DOHH2 (cell line): Measurements from ENCODE around the gene PITPNC1.
"Not testable (repeated sequence)": the region's sequence is repeated elsewhere in the genome, so short reads cannot be mapped to it uniquely, and the experiment has no call there.

Experiments
- H3F3A ChIP-seq: fragments of 200-600 bp; sonication (generic), shearing (Covaris generic); 2 replicates; pipeline ENCODE4 v1.6.0; 2016; ENCODE audit warnings: antibody characterized with exemption, mild to moderate bottlenecking; ENCODE audit not compliant: control insufficient read depth, insufficient read depth
- H3K27ac ChIP-seq: fragments of 200-600 bp; sonication (generic); 2 replicates; pipeline ENCODE4 v1.5.1; 2014; ENCODE audit warnings: low read depth, mild to moderate bottlenecking, low read length, moderate library complexity
- H3K27me3 ChIP-seq: fragments of 200-600 bp; sonication (generic); 2 replicates; pipeline ENCODE4 v1.6.1; 2014; ENCODE audit warnings: mild to moderate bottlenecking, low read length, mixed read lengths; ENCODE audit not compliant: control insufficient read depth
- H3K36me3 ChIP-seq: fragments of 200-600 bp; sonication (generic); 2 replicates; pipeline ENCODE4 v1.6.1; 2014; ENCODE audit warnings: mild to moderate bottlenecking, low read length, moderate library complexity, mixed read lengths; ENCODE audit not compliant: control insufficient read depth
- H3K4me1 ChIP-seq: fragments of 200-600 bp; sonication (generic); 2 replicates; pipeline ENCODE4 v1.6.1; 2014; ENCODE audit warnings: mild to moderate bottlenecking, low read length, mixed read lengths; ENCODE audit not compliant: control insufficient read depth
- H3K4me2 ChIP-seq: fragments of 200-600 bp; sonication (generic); 2 replicates; pipeline ENCODE4 v1.6.0; 2014; ENCODE audit warnings: mild to moderate bottlenecking, low read length, moderate library complexity
- H3K4me3 ChIP-seq: fragments of 200-600 bp; sonication (generic); 2 replicates; pipeline ENCODE4 v1.5.1; 2014; ENCODE audit warnings: mild to moderate bottlenecking, low read length, mixed read lengths
- H3K79me2 ChIP-seq: fragments of 200-600 bp; sonication (generic); 2 replicates; pipeline ENCODE4 v1.6.1; 2014; ENCODE audit warnings: mild to moderate bottlenecking, low read length, mixed read lengths; ENCODE audit not compliant: control insufficient read depth
- H3K9me2 ChIP-seq: fragments of 200-600 bp; sonication (generic); replicated peaks from 2 replicates; pipeline ENCODE4 v1.6.1; 2014; ENCODE audit warnings: mild to moderate bottlenecking, low read length, mixed read lengths; ENCODE audit not compliant: control insufficient read depth
- H3K9me3 ChIP-seq: fragments of 200-600 bp; sonication (generic); 2 replicates; pipeline ENCODE4 v1.6.1; 2014; ENCODE audit warnings: antibody characterized with exemption, low read length, mixed read lengths; ENCODE audit not compliant: control insufficient read depth, insufficient read depth
- H4K20me1 ChIP-seq: fragments of 200-600 bp; sonication (generic); 2 replicates; pipeline ENCODE4 v1.6.0; 2014; ENCODE audit warnings: low read depth, mild to moderate bottlenecking, antibody characterized with exemption, low read length, moderate library complexity; ENCODE audit not compliant: control insufficient read depth, insufficient read depth
- CTCF ChIP-seq: fragments of 200-600 bp; sonication (generic); IDR thresholded peaks from one replicate; pipeline ENCODE4 v1.5.1; 2014; ENCODE audit warnings: antibody characterized with exemption, mild to moderate bottlenecking, low read depth, low read length; ENCODE audit not compliant: poor library complexity, severe bottlenecking
- EZH2phosphoT487 ChIP-seq: fragments of 200-600 bp; sonication (generic); IDR thresholded peaks from 2 replicates; pipeline ENCODE4 v1.6.1; 2017; ENCODE audit warnings: borderline replicate concordance, mild to moderate bottlenecking, antibody characterized with exemption, low read length, moderate library complexity, mixed read lengths

PITPNC1 gene

GRCh38 chr17:67514998-67515397 lies 137.9 kb downstream of the PITPNC1 start:
- no peak for TF ChIP-seq EZH2phosphoT487
- TF ChIP-seq CTCF = no peak
- Histone ChIP-seq H3K4me2 (peak overlapping the region; percentile 41), H4K20me1 (0 out of 2 replicates have a peak, but pooled peaks cover 3% of the 10 kb centered on the region), H3K9me2 (no peaks in the 10 kb centered on the region), H3K27ac (no peak overlapping the region), H3K9me3 (peaks cover 4% of the 10 kb centered on the region; the same call in 1 of the 2 replicates), H3K4me1 (peaks cover 21% of the 10 kb centered on the region), H3K4me3 (peak overlapping the region; percentile 1; the same call in 1 of the 2 replicates), H3K79me2 (no peaks in the 10 kb centered on the region), H3F3A (no peaks in the 10 kb centered on the region), H3K27me3 (no peaks in the 10 kb centered on the region), H3K36me3 (no peaks in the 10 kb centered on the region)

GRCh38 chr17:67515490-67516083 lies 138.5 kb downstream of the PITPNC1 start:
- no peaks in the 10 kb centered on the region for H3K79me2 ChIP-seq
- no peak overlapping the region for H3K4me3 ChIP-seq

GRCh38 chr17:67516571-67516970 lies 139.5 kb downstream of the PITPNC1 start:
- H3K4me3 ChIP-seq, H3K79me2 ChIP-seq: not testable (repeated sequence)

More at GRCh38 chr17:67515490-67516083, 138.5 kb downstream of the PITPNC1 start:
- H4K20me1 ChIP-seq = 0 out of 2 replicates have a peak, but pooled peaks cover 3% of the 10 kb centered on the region
- H3K27ac ChIP-seq = no peak overlapping the region
- no peaks in the 10 kb centered on the region for H3K36me3 ChIP-seq
- no peaks in the 10 kb centered on the region for H3K27me3 ChIP-seq
- TF ChIP-seq EZH2phosphoT487 (no peak), CTCF (no peak)
- no peaks in the 10 kb centered on the region for H3K9me2 ChIP-seq
- H3K4me1 ChIP-seq = peaks cover 24% of the 10 kb centered on the region
- no peaks in the 10 kb centered on the region for H3F3A ChIP-seq
- peak overlapping the region; percentile 41; the same call in 1 of the 2 replicates for H3K4me2 ChIP-seq
- peaks cover 4% of the 10 kb centered on the region; the same call in 1 of the 2 replicates for H3K9me3 ChIP-seq

GRCh38 chr17:67517325-67517724 lies 140.2 kb downstream of the PITPNC1 start:
- TF ChIP-seq CTCF = no peak
- no peak for TF ChIP-seq EZH2phosphoT487

More at GRCh38 chr17:67516571-67516970, 139.5 kb downstream of the PITPNC1 start:
- not testable (repeated sequence) for H3F3A ChIP-seq, H3K9me3 ChIP-seq, H3K9me2 ChIP-seq, H3K36me3 ChIP-seq, H3K27ac ChIP-seq, H3K4me2 ChIP-seq, H4K20me1 ChIP-seq, H3K27me3 ChIP-seq
- H3K4me1 ChIP-seq = peaks cover 25% of the 10 kb centered on the region

More at GRCh38 chr17:67517325-67517724, 140.2 kb downstream of the PITPNC1 start:
- Histone ChIP-seq H3K79me2 (no peaks in the 10 kb centered on the region), H3K4me1 (peaks cover 25% of the 10 kb centered on the region), H4K20me1 (0 out of 2 replicates have a peak, but pooled peaks cover 3% of the 10 kb centered on the region), H3K27ac (no peak overlapping the region), H3K36me3 (no peaks in the 10 kb centered on the region), H3K27me3 (no peaks in the 10 kb centered on the region), H3F3A (no peaks in the 10 kb centered on the region), H3K9me2 (no peaks in the 10 kb centered on the region), H3K4me2 (no peak overlapping the region), H3K9me3 (peaks cover 4% of the 10 kb centered on the region; the same call in 1 of the 2 replicates), H3K4me3 (no peak overlapping the region)
